OCI-LY1 (cell line): Measurements from ENCODE around the gene KRT35.

Source experiments
- EZH2 ChIP-seq: fragments of 200-600 bp; sonication (generic), shearing (Covaris generic); IDR thresholded peaks from 2 replicates; pipeline ENCODE4 v1.8.0; 2017; ENCODE audit warnings: borderline replicate concordance, mixed run types, mild to moderate bottlenecking, antibody characterized with exemption, low read length, moderate library complexity, mixed read lengths
- TF ChIP-seq, protein P1 (sequence below): fragments of 200-600 bp; sonication (generic), shearing (Covaris generic); IDR thresholded peaks from 2 replicates; pipeline ENCODE4 v1.5.1; 2017; ENCODE audit warnings: mild to moderate bottlenecking, antibody characterized with exemption, low read length, moderate library complexity, mixed read lengths

- TF ChIP-seq, protein P1, sequence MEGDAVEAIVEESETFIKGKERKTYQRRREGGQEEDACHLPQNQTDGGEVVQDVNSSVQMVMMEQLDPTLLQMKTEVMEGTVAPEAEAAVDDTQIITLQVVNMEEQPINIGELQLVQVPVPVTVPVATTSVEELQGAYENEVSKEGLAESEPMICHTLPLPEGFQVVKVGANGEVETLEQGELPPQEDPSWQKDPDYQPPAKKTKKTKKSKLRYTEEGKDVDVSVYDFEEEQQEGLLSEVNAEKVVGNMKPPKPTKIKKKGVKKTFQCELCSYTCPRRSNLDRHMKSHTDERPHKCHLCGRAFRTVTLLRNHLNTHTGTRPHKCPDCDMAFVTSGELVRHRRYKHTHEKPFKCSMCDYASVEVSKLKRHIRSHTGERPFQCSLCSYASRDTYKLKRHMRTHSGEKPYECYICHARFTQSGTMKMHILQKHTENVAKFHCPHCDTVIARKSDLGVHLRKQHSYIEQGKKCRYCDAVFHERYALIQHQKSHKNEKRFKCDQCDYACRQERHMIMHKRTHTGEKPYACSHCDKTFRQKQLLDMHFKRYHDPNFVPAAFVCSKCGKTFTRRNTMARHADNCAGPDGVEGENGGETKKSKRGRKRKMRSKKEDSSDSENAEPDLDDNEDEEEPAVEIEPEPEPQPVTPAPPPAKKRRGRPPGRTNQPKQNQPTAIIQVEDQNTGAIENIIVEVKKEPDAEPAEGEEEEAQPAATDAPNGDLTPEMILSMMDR: no peak
- no peak for TF ChIP-seq EZH2
Observed at GRCh38 chr17:41513168-41513547, 32.2 kb upstream of the KRT35 start.
